Measurements from ENCODE around the gene C1orf167.

- TF ChIP-seq EP300 (IDR thresholded peaks at IDR 0.05; ENCODE audit: borderline replicate concordance): no peak
- no peak for TF ChIP-seq ZBTB7A (IDR thresholded peaks at IDR 0.05; ENCODE audit: low read depth)
- TF ChIP-seq RAD21 (IDR thresholded peaks at IDR 0.05; ENCODE audit: low read depth): no peak
- TF ChIP-seq YY1 (IDR thresholded peaks at IDR 0.05; ENCODE audit: low read depth): no peak
- TF ChIP-seq TCF12 (IDR thresholded peaks at IDR 0.05; ENCODE audit: low read depth): no peak
- TF ChIP-seq FOXM1 (IDR thresholded peaks at IDR 0.05; ENCODE audit: borderline replicate concordance, low read depth): no peak
- TF ChIP-seq REST (IDR thresholded peaks at IDR 0.05; ENCODE audit: low read depth): no peak
- TF ChIP-seq NFIC (IDR thresholded peaks at IDR 0.05): no peak
- no peak for TF ChIP-seq CEBPB (IDR thresholded peaks at IDR 0.05)
- TF ChIP-seq MAX (IDR thresholded peaks at IDR 0.05): no peak
- TF ChIP-seq TEAD4 (IDR thresholded peaks at IDR 0.05): no peak
- no peak for TF ChIP-seq CREB1 (IDR thresholded peaks at IDR 0.05; ENCODE audit: low read depth)
- TF ChIP-seq EGR1 (IDR thresholded peaks at IDR 0.05): no peak
- no peak for TF ChIP-seq TAF1 (IDR thresholded peaks at IDR 0.05; ENCODE audit: low read depth)
Observed at GRCh38 chr1:11731691-11732283, 30.2 kb upstream of the C1orf167 start.

Measured in Ishikawa (cell line).